H9 (cell line): ENCODE results near the gene SDK1. TPM values are rescaled to one million over a fixed set of nuclear protein-coding genes. Genes with fewer than 3 reads are reported as not detected.

Experiments used
- DNase-seq: peaks from one replicate; pipeline ENCODE4 v3.0.0-alpha.2; 2017
- H2AFZ ChIP-seq: one replicate; pipeline ENCODE4 v1.6.1; 2013; ENCODE audit warnings: mild to moderate bottlenecking, low read length, control low read depth, moderate library complexity
- H2AK5ac ChIP-seq: 2 replicates; pipeline ENCODE4 v1.6.1; 2013; ENCODE audit warnings: low read length, control low read depth, mixed read lengths; ENCODE audit not compliant: insufficient read length
- H2BK120ac ChIP-seq: one replicate; pipeline ENCODE4 v1.6.1; 2013; ENCODE audit warnings: low read depth, mild to moderate bottlenecking, low read length, control low read depth, inconsistent platforms; ENCODE audit not compliant: poor library complexity, severe bottlenecking
- H2BK12ac ChIP-seq: 2 replicates; pipeline ENCODE4 v1.6.1; 2013; ENCODE audit warnings: low read length, control low read depth, mixed read lengths, low read depth; ENCODE audit not compliant: insufficient read length
- H2BK15ac ChIP-seq: 2 replicates; pipeline ENCODE4 v1.6.1; 2013; ENCODE audit warnings: low read depth, low read length, control low read depth
- H2BK20ac ChIP-seq: one replicate; pipeline ENCODE4 v1.6.1; 2013; ENCODE audit warnings: low read depth, mild to moderate bottlenecking, low read length, control low read depth, inconsistent platforms; ENCODE audit not compliant: poor library complexity, severe bottlenecking
- H2BK5ac ChIP-seq: 2 replicates; pipeline ENCODE4 v1.6.1; 2013; ENCODE audit warnings: low read length, control low read depth, mixed read lengths; ENCODE audit not compliant: insufficient read length
- H3K14ac ChIP-seq: 2 replicates; pipeline ENCODE4 v1.6.1; 2013; ENCODE audit warnings: low read length, control low read depth; ENCODE audit not compliant: insufficient read depth
- H3K18ac ChIP-seq: 2 replicates; pipeline ENCODE4 v1.6.1; 2013; ENCODE audit warnings: low read depth, mild to moderate bottlenecking, mixed read lengths, low read length, control low read depth; ENCODE audit not compliant: insufficient read length
- H3K23ac ChIP-seq: 2 replicates; pipeline ENCODE4 v1.6.1; 2013; ENCODE audit warnings: low read length, control low read depth, mixed read lengths, low read depth; ENCODE audit not compliant: insufficient read length
- H3K23me2 ChIP-seq: 2 replicates; pipeline ENCODE4 v1.6.1; 2013; ENCODE audit warnings: low read depth, mild to moderate bottlenecking, mixed read lengths, low read length, control low read depth; ENCODE audit not compliant: insufficient read length, poor library complexity, severe bottlenecking
- H3K27ac ChIP-seq: 2 replicates; pipeline ENCODE4 v1.5.1; 2013; ENCODE audit warnings: low read length, control low read depth, mixed read lengths, low read depth; ENCODE audit not compliant: insufficient read length
- H3K27me3 ChIP-seq: 2 replicates; pipeline ENCODE4 v1.6.1; 2013; ENCODE audit warnings: low read length, control low read depth, inconsistent platforms; ENCODE audit not compliant: insufficient read depth
- H3K4ac ChIP-seq: 2 replicates; pipeline ENCODE4 v1.6.1; 2013; ENCODE audit warnings: low read depth, mild to moderate bottlenecking, control low read depth, inconsistent platforms, low read length, moderate library complexity
- H3K4me1 ChIP-seq: 2 replicates; pipeline ENCODE4 v1.6.1; 2013; ENCODE audit warnings: low read length, control low read depth, inconsistent platforms; ENCODE audit not compliant: insufficient read depth
- H3K4me2 ChIP-seq: 2 replicates; pipeline ENCODE4 v1.6.1; 2013; ENCODE audit warnings: low read length, control low read depth, mixed read lengths; ENCODE audit not compliant: insufficient read length, insufficient read depth
- H3K56ac ChIP-seq: 2 replicates; pipeline ENCODE4 v1.6.1; 2013; ENCODE audit warnings: low read depth, mild to moderate bottlenecking, mixed read lengths, low read length, control low read depth; ENCODE audit not compliant: insufficient read length
- H3K79me1 ChIP-seq: 2 replicates; pipeline ENCODE4 v1.6.1; 2013; ENCODE audit warnings: low read depth, mild to moderate bottlenecking, moderate library complexity, low read length, control low read depth, inconsistent platforms; ENCODE audit not compliant: insufficient read depth, poor library complexity, severe bottlenecking
- H3K79me2 ChIP-seq: 2 replicates; pipeline ENCODE4 v1.6.1; 2013; ENCODE audit warnings: low read length, control low read depth, inconsistent platforms; ENCODE audit not compliant: insufficient read depth
- H3K9ac ChIP-seq: 2 replicates; pipeline ENCODE4 v1.6.1; 2013; ENCODE audit warnings: low read length, control low read depth, mixed read lengths; ENCODE audit not compliant: insufficient read length; ENCODE audit errors: extremely low read depth
- H3K9me3 ChIP-seq: one replicate; pipeline ENCODE4 v1.6.1; 2013; ENCODE audit warnings: low read depth, low read length, inconsistent platforms; ENCODE audit not compliant: control insufficient read depth
- H3T11ph ChIP-seq: one replicate; pipeline ENCODE4 v1.6.1; 2013; ENCODE audit warnings: mild to moderate bottlenecking, low read length, control low read depth, inconsistent platforms
- H4K20me1 ChIP-seq: one replicate; pipeline ENCODE4 v1.6.1; 2013; ENCODE audit not compliant: control insufficient read depth, insufficient read length, insufficient read depth
- H4K5ac ChIP-seq: 2 replicates; pipeline ENCODE4 v1.6.1; 2013; ENCODE audit warnings: low read depth, mild to moderate bottlenecking, mixed read lengths, low read length, control low read depth; ENCODE audit not compliant: insufficient read length
- H4K8ac ChIP-seq: replicated peaks from 2 replicates; pipeline ENCODE4 v1.6.1; 2013; ENCODE audit warnings: low read length, control low read depth, mixed read lengths, low read depth; ENCODE audit not compliant: insufficient read length
- H4K91ac ChIP-seq: 2 replicates; pipeline ENCODE4 v1.6.1; 2013; ENCODE audit warnings: low read depth, mild to moderate bottlenecking, moderate library complexity, mixed read lengths, low read length, control low read depth; ENCODE audit not compliant: insufficient read length
- H3K27ac Mint-ChIP-seq, 3 experiments: 2 replicates in 2 of 3; 3 replicates in 1 of 3; pipeline ENCODE4 v1.8.0; 2020 to 2021; ENCODE audit warnings: mixed read lengths in 3 of 3, mild to moderate bottlenecking in 1 of 3, moderate library complexity in 1 of 3
- H3K27me3 Mint-ChIP-seq: 2 replicates; pipeline ENCODE4 v1.8.0; 2021; ENCODE audit warnings: low read depth, mild to moderate bottlenecking, moderate library complexity, mixed read lengths
- H3K36me3 Mint-ChIP-seq, 3 experiments: 2 replicates in 2 of 3; 3 replicates in 1 of 3; pipeline ENCODE4 v1.8.0; 2020 to 2021; ENCODE audit warnings: low read depth in 3 of 3, mixed read lengths in 3 of 3; ENCODE audit not compliant: insufficient read depth in 1 of 3
- H3K4me1 Mint-ChIP-seq, 2 experiments: 2 replicates each; pipeline ENCODE4 v1.8.0; 2020; ENCODE audit warnings: mixed read lengths in 2 of 2
- H3K4me3 Mint-ChIP-seq, 2 experiments: 2 replicates in 1 of 2; 3 replicates in 1 of 2; pipeline ENCODE4 v1.8.0; 2020 to 2021; ENCODE audit warnings: mild to moderate bottlenecking in 2 of 2, mixed read lengths in 2 of 2, moderate library complexity in 1 of 2
- H3K9me3 Mint-ChIP-seq, 2 experiments: 2 replicates in 1 of 2; 3 replicates in 1 of 2; pipeline ENCODE4 v1.8.0; 2020; ENCODE audit warnings: mild to moderate bottlenecking in 2 of 2, mixed read lengths in 2 of 2, moderate library complexity in 1 of 2
- CTCF ChIP-seq: fragments of 200-600 bp; sonication (generic); conservative IDR thresholded peaks from 3 replicates; pipeline ENCODE4 v1.8.0; 2021; ENCODE audit warnings: antibody characterized with exemption, mild to moderate bottlenecking
- WGBS: extraction: QIAGEN DNeasy Blood & Tissue Kit; methylation state at CpG from one replicate; pipeline ENCODE4 v1.1.7; 2013; ENCODE audit warnings: missing lambda C conversion rate, low lambda C conversion rate, mixed read lengths; ENCODE audit not compliant: insufficient read length; ENCODE audit errors: extremely low coverage; 5-methylcytosine and 5-hydroxymethylcytosine counted together
- total RNA-seq: library from RNA; stranded (reverse); gene quantifications from 2 replicates; pipeline ENCODE4 v1.2.1, GENCODE V29; 2021

SDK1 gene
- total RNA-seq, 1 experiment from 2014 or later = 8.7 TPM

GRCh38 chr7:4124556-4125477, 823.8 kb downstream of the SDK1 start:
- Histone ChIP-seq H2AFZ (no peak overlapping the region), H2BK15ac (no peak overlapping the region), H4K91ac (no peak overlapping the region), H3K14ac (no peak overlapping the region), H3K9me3 (no peaks in the 10 kb centered on the region), H3K56ac (no peak overlapping the region), H2BK12ac (no peak overlapping the region), H2BK20ac (no peak overlapping the region), H2BK5ac (no peak overlapping the region), H3K79me1 (no peaks in the 10 kb centered on the region), H3T11ph (no peak overlapping the region), H4K5ac (no peak overlapping the region), H3K4ac (no peak overlapping the region), H3K23me2 (no peaks in the 10 kb centered on the region), H3K27ac (no peak overlapping the region), H2AK5ac (no peak overlapping the region), H3K23ac (no peak overlapping the region), H4K20me1 (no peaks in the 10 kb centered on the region), H2BK120ac (no peak overlapping the region), H4K8ac (no peak overlapping the region), H3K9ac (no peak overlapping the region), H3K4me2 (no peak overlapping the region), H3K18ac (no peak overlapping the region), H3K27me3 (no peaks in the 10 kb centered on the region), H3K4me1 (no peaks in the 10 kb centered on the region), H3K79me2 (no peaks in the 10 kb centered on the region)
- no peaks in the 10 kb centered on the region; the same call in none of the 2 replicates for H3K27me3 Mint-ChIP-seq
- peaks cover 22% of the 10 kb centered on the region in 2 experiments for H3K9me3 Mint-ChIP-seq
- H3K27ac Mint-ChIP-seq = no peak overlapping the region
- H3K4me1 Mint-ChIP-seq = no peaks in the 10 kb centered on the region
- DNase-seq = no peak
- H3K4me3 Mint-ChIP-seq = no peak overlapping the region; a peak in 1 of 5 replicates
- H3K36me3 Mint-ChIP-seq = peaks cover 8 to 18% (median 14%) of the 10 kb centered on the region in 3 experiments; a peak in 6 of 7 replicates
- no peak for TF ChIP-seq CTCF
- 100% methylated on average over 2 of the region's 5 CpGs for WGBS
